H9 (cell line): ENCODE results near the gene ARHGEF16. TPM values are rescaled to one million over a fixed set of nuclear protein-coding genes. Genes with fewer than 3 reads are reported as not detected.

Experiments
- DNase-seq: peaks from one replicate; pipeline ENCODE4 v3.0.0-alpha.2; 2017
- H2AFZ ChIP-seq: one replicate; pipeline ENCODE4 v1.6.1; 2013; ENCODE audit warnings: mild to moderate bottlenecking, low read length, control low read depth, moderate library complexity
- H2AK5ac ChIP-seq: 2 replicates; pipeline ENCODE4 v1.6.1; 2013; ENCODE audit warnings: low read length, control low read depth, mixed read lengths; ENCODE audit not compliant: insufficient read length
- H2BK120ac ChIP-seq: one replicate; pipeline ENCODE4 v1.6.1; 2013; ENCODE audit warnings: low read depth, mild to moderate bottlenecking, low read length, control low read depth, inconsistent platforms; ENCODE audit not compliant: poor library complexity, severe bottlenecking
- H2BK12ac ChIP-seq: 2 replicates; pipeline ENCODE4 v1.6.1; 2013; ENCODE audit warnings: low read length, control low read depth, mixed read lengths, low read depth; ENCODE audit not compliant: insufficient read length
- H2BK15ac ChIP-seq: 2 replicates; pipeline ENCODE4 v1.6.1; 2013; ENCODE audit warnings: low read depth, low read length, control low read depth
- H2BK20ac ChIP-seq: one replicate; pipeline ENCODE4 v1.6.1; 2013; ENCODE audit warnings: low read depth, mild to moderate bottlenecking, low read length, control low read depth, inconsistent platforms; ENCODE audit not compliant: poor library complexity, severe bottlenecking
- H2BK5ac ChIP-seq: 2 replicates; pipeline ENCODE4 v1.6.1; 2013; ENCODE audit warnings: low read length, control low read depth, mixed read lengths; ENCODE audit not compliant: insufficient read length
- H3K14ac ChIP-seq: 2 replicates; pipeline ENCODE4 v1.6.1; 2013; ENCODE audit warnings: low read length, control low read depth; ENCODE audit not compliant: insufficient read depth
- H3K18ac ChIP-seq: 2 replicates; pipeline ENCODE4 v1.6.1; 2013; ENCODE audit warnings: low read depth, mild to moderate bottlenecking, mixed read lengths, low read length, control low read depth; ENCODE audit not compliant: insufficient read length
- H3K23ac ChIP-seq: 2 replicates; pipeline ENCODE4 v1.6.1; 2013; ENCODE audit warnings: low read length, control low read depth, mixed read lengths, low read depth; ENCODE audit not compliant: insufficient read length
- H3K23me2 ChIP-seq: 2 replicates; pipeline ENCODE4 v1.6.1; 2013; ENCODE audit warnings: low read depth, mild to moderate bottlenecking, mixed read lengths, low read length, control low read depth; ENCODE audit not compliant: insufficient read length, poor library complexity, severe bottlenecking
- H3K27ac ChIP-seq: 2 replicates; pipeline ENCODE4 v1.5.1; 2013; ENCODE audit warnings: low read length, control low read depth, mixed read lengths, low read depth; ENCODE audit not compliant: insufficient read length
- H3K27me3 ChIP-seq: 2 replicates; pipeline ENCODE4 v1.6.1; 2013; ENCODE audit warnings: low read length, control low read depth, inconsistent platforms; ENCODE audit not compliant: insufficient read depth
- H3K4ac ChIP-seq: 2 replicates; pipeline ENCODE4 v1.6.1; 2013; ENCODE audit warnings: low read depth, mild to moderate bottlenecking, control low read depth, inconsistent platforms, low read length, moderate library complexity
- H3K4me1 ChIP-seq: 2 replicates; pipeline ENCODE4 v1.6.1; 2013; ENCODE audit warnings: low read length, control low read depth, inconsistent platforms; ENCODE audit not compliant: insufficient read depth
- H3K4me2 ChIP-seq: 2 replicates; pipeline ENCODE4 v1.6.1; 2013; ENCODE audit warnings: low read length, control low read depth, mixed read lengths; ENCODE audit not compliant: insufficient read length, insufficient read depth
- H3K56ac ChIP-seq: 2 replicates; pipeline ENCODE4 v1.6.1; 2013; ENCODE audit warnings: low read depth, mild to moderate bottlenecking, mixed read lengths, low read length, control low read depth; ENCODE audit not compliant: insufficient read length
- H3K79me1 ChIP-seq: 2 replicates; pipeline ENCODE4 v1.6.1; 2013; ENCODE audit warnings: low read depth, mild to moderate bottlenecking, moderate library complexity, low read length, control low read depth, inconsistent platforms; ENCODE audit not compliant: insufficient read depth, poor library complexity, severe bottlenecking
- H3K79me2 ChIP-seq: 2 replicates; pipeline ENCODE4 v1.6.1; 2013; ENCODE audit warnings: low read length, control low read depth, inconsistent platforms; ENCODE audit not compliant: insufficient read depth
- H3K9ac ChIP-seq: 2 replicates; pipeline ENCODE4 v1.6.1; 2013; ENCODE audit warnings: low read length, control low read depth, mixed read lengths; ENCODE audit not compliant: insufficient read length; ENCODE audit errors: extremely low read depth
- H3K9me3 ChIP-seq: one replicate; pipeline ENCODE4 v1.6.1; 2013; ENCODE audit warnings: low read depth, low read length, inconsistent platforms; ENCODE audit not compliant: control insufficient read depth
- H3T11ph ChIP-seq: one replicate; pipeline ENCODE4 v1.6.1; 2013; ENCODE audit warnings: mild to moderate bottlenecking, low read length, control low read depth, inconsistent platforms
- H4K20me1 ChIP-seq: one replicate; pipeline ENCODE4 v1.6.1; 2013; ENCODE audit not compliant: control insufficient read depth, insufficient read length, insufficient read depth
- H4K5ac ChIP-seq: 2 replicates; pipeline ENCODE4 v1.6.1; 2013; ENCODE audit warnings: low read depth, mild to moderate bottlenecking, mixed read lengths, low read length, control low read depth; ENCODE audit not compliant: insufficient read length
- H4K8ac ChIP-seq: replicated peaks from 2 replicates; pipeline ENCODE4 v1.6.1; 2013; ENCODE audit warnings: low read length, control low read depth, mixed read lengths, low read depth; ENCODE audit not compliant: insufficient read length
- H4K91ac ChIP-seq: 2 replicates; pipeline ENCODE4 v1.6.1; 2013; ENCODE audit warnings: low read depth, mild to moderate bottlenecking, moderate library complexity, mixed read lengths, low read length, control low read depth; ENCODE audit not compliant: insufficient read length
- H3K27ac Mint-ChIP-seq, 3 experiments: 2 replicates in 2 of 3; 3 replicates in 1 of 3; pipeline ENCODE4 v1.8.0; 2020 to 2021; ENCODE audit warnings: mixed read lengths in 3 of 3, mild to moderate bottlenecking in 1 of 3, moderate library complexity in 1 of 3
- H3K27me3 Mint-ChIP-seq: 2 replicates; pipeline ENCODE4 v1.8.0; 2021; ENCODE audit warnings: low read depth, mild to moderate bottlenecking, moderate library complexity, mixed read lengths
- H3K36me3 Mint-ChIP-seq, 3 experiments: 2 replicates in 2 of 3; 3 replicates in 1 of 3; pipeline ENCODE4 v1.8.0; 2020 to 2021; ENCODE audit warnings: low read depth in 3 of 3, mixed read lengths in 3 of 3; ENCODE audit not compliant: insufficient read depth in 1 of 3
- H3K4me1 Mint-ChIP-seq, 2 experiments: 2 replicates each; pipeline ENCODE4 v1.8.0; 2020; ENCODE audit warnings: mixed read lengths in 2 of 2
- H3K4me3 Mint-ChIP-seq, 2 experiments: 2 replicates in 1 of 2; 3 replicates in 1 of 2; pipeline ENCODE4 v1.8.0; 2020 to 2021; ENCODE audit warnings: mild to moderate bottlenecking in 2 of 2, mixed read lengths in 2 of 2, moderate library complexity in 1 of 2
- H3K9me3 Mint-ChIP-seq, 2 experiments: 2 replicates in 1 of 2; 3 replicates in 1 of 2; pipeline ENCODE4 v1.8.0; 2020; ENCODE audit warnings: mild to moderate bottlenecking in 2 of 2, mixed read lengths in 2 of 2, moderate library complexity in 1 of 2
- CTCF ChIP-seq: fragments of 200-600 bp; sonication (generic); conservative IDR thresholded peaks from 3 replicates; pipeline ENCODE4 v1.8.0; 2021; ENCODE audit warnings: antibody characterized with exemption, mild to moderate bottlenecking
- WGBS: extraction: QIAGEN DNeasy Blood & Tissue Kit; methylation state at CpG from one replicate; pipeline ENCODE4 v1.1.7; 2013; ENCODE audit warnings: missing lambda C conversion rate, low lambda C conversion rate, mixed read lengths; ENCODE audit not compliant: insufficient read length; ENCODE audit errors: extremely low coverage; 5-methylcytosine and 5-hydroxymethylcytosine counted together
- total RNA-seq: library from RNA; stranded (reverse); gene quantifications from 2 replicates; pipeline ENCODE4 v1.2.1, GENCODE V29; 2021

ARHGEF16 gene
- total RNA-seq, 1 experiment from 2014 or later, result 48.5 TPM

GRCh38 chr1:3441880-3442279 lies 12.6 kb upstream of the ARHGEF16 start:
- no peaks in the 10 kb centered on the region; the same call in 1 of the 2 replicates for H3K27me3 ChIP-seq
- H2BK20ac ChIP-seq, result no peak overlapping the region
- no peak overlapping the region for H3T11ph ChIP-seq
- no peaks in the 10 kb centered on the region for H3K79me1 ChIP-seq
- H3K27ac Mint-ChIP-seq, result no peak overlapping the region
- DNase-seq, result no peak
- no peak overlapping the region for H3K4me3 Mint-ChIP-seq
- H2AFZ ChIP-seq, result no peak overlapping the region
- H4K5ac ChIP-seq, result no peak overlapping the region
- no peak overlapping the region for H4K91ac ChIP-seq
- H2BK5ac ChIP-seq, result no peak overlapping the region
- TF ChIP-seq CTCF, result no peak
- H3K4me1 ChIP-seq, result no peaks in the 10 kb centered on the region
- no peak overlapping the region for H3K56ac ChIP-seq
- peaks cover 14% of the 10 kb centered on the region for H3K27me3 Mint-ChIP-seq
- no peaks in the 10 kb centered on the region for H3K36me3 Mint-ChIP-seq
- H3K4me1 Mint-ChIP-seq, result peaks cover 9 to 21% of the 10 kb centered on the region in 2 experiments; a peak in 3 of 4 replicates
- no peak overlapping the region for H3K4me2 ChIP-seq
- no peak overlapping the region for H2BK120ac ChIP-seq
- no peak overlapping the region for H2BK12ac ChIP-seq
- no peak overlapping the region for H3K18ac ChIP-seq
- no peaks in the 10 kb centered on the region for H4K20me1 ChIP-seq
- H3K27ac ChIP-seq, result no peak overlapping the region
- H2AK5ac ChIP-seq, result no peak overlapping the region
- WGBS, result no CpG with 5 or more reads among the region's 8 CpGs
- no peaks in the 10 kb centered on the region for H3K23me2 ChIP-seq
- no peak overlapping the region for H3K9ac ChIP-seq
- no peaks in the 10 kb centered on the region for H3K9me3 ChIP-seq
- H3K9me3 Mint-ChIP-seq, result no peaks in the 10 kb centered on the region
- H4K8ac ChIP-seq, result no peak overlapping the region
- no peak overlapping the region for H3K23ac ChIP-seq
- H3K79me2 ChIP-seq, result no peaks in the 10 kb centered on the region
- no peak overlapping the region for H3K14ac ChIP-seq
- H3K4ac ChIP-seq, result no peak overlapping the region
- no peak overlapping the region for H2BK15ac ChIP-seq
